Activated CD8-positive, alpha-beta T cell treated with anti-CD3 and anti-CD28 coated beads for 36 hours (primary cell): ENCODE measurements around the gene TMEM247. TPM values are rescaled to one million over a fixed set of nuclear protein-coding genes. Genes with fewer than 3 reads are reported as not detected.
"Not testable (repeated sequence)": the region's sequence is repeated elsewhere in the genome, so short reads cannot be mapped to it uniquely, and the experiment has no call there.

Experiments
- ATAC-seq: fragments of 200-7000 bp; cut with Tn5 transposase; one replicate; pipeline ENCODE4 v1.10.0; 2021; ENCODE audit warnings: mild to moderate bottlenecking, moderate library complexity
- CTCF ChIA-PET: fragments of 350-600 bp; sonication (Branson Sonifier 250); formaldehyde crosslinking; loops from one replicate; lab custom pipeline; 2021; ENCODE audit warnings: antibody characterized with exemption; lab: Charles Lee
- POLR2A ChIA-PET: fragments of 350-600 bp; sonication (Branson Sonifier 250); formaldehyde crosslinking; loops from one replicate; lab custom pipeline; 2021; ENCODE audit warnings: antibody characterized with exemption; lab: Charles Lee
- DNase-seq: peaks from one replicate; pipeline ENCODE4 v3.0.0-alpha.2; 2020
- H3K27ac Mint-ChIP-seq: one replicate; pipeline ENCODE4 v1.8.0; 2021; ENCODE audit warnings: mild to moderate bottlenecking, mixed read lengths
- H3K27me3 Mint-ChIP-seq: one replicate; pipeline ENCODE4 v1.8.0; 2021; ENCODE audit warnings: mixed read lengths
- H3K36me3 Mint-ChIP-seq: one replicate; pipeline ENCODE4 v1.8.0; 2021; ENCODE audit warnings: low read depth, mixed read lengths
- H3K4me1 Mint-ChIP-seq: one replicate; pipeline ENCODE4 v1.8.0; 2021; ENCODE audit warnings: low read depth, mixed read lengths
- H3K4me3 Mint-ChIP-seq: one replicate; pipeline ENCODE4 v1.8.0; 2021; ENCODE audit warnings: mild to moderate bottlenecking, moderate library complexity, mixed read lengths
- H3K9me3 Mint-ChIP-seq: one replicate; pipeline ENCODE4 v1.8.0; 2021; ENCODE audit warnings: mixed read lengths
- CTCF ChIP-seq: fragments of 200-600 bp; IDR thresholded peaks from one replicate; pipeline ENCODE4 v1.8.0; 2022; ENCODE audit warnings: antibody characterized with exemption, mild to moderate bottlenecking
- intact Hi-C: fragments of 100-400 bp; cut with micrococcal nuclease; formaldehyde crosslinking; loops from one replicate; pipeline ENCODE4 v1.10.0; 2022
- total RNA-seq, 2 experiments: library from RNA; stranded (reverse); gene quantifications; one replicate each; pipeline ENCODE4 v1.2.3, GENCODE V29; 2021

The TMEM247 gene
- total RNA-seq, 2 experiments from 2014 or later, result not detected

DNA sequence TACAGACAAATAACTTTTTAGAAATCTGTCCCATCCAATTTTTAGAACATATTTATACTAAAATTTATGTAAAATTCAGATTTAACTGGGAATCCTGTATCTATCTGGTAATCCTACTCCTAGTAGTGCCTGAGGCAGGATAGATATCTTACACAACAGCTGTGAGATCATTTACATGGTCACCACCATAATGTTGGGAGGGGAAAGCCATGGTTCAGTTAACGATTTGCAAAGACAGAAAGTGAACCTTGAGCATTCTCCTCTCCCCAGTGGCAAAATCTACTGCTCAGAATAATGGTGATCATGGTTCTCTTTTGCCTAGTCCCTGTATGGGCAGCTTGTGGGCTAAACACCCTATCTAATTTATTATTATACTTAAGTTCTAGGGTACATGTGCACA, 7.7 kb upstream of the TMEM247 start:
- Mint-ChIP-seq H3K27me3 (no peaks in the 10 kb centered on the region), H3K36me3 (peaks cover 2% of the 10 kb centered on the region), H3K4me3 (no peak overlapping the region), H3K9me3 (peaks cover 4% of the 10 kb centered on the region), H3K4me1 (peaks cover 3% of the 10 kb centered on the region), H3K27ac (no peak overlapping the region)
- DNase-seq, result no peak
- no peak for ATAC-seq
- TF ChIP-seq CTCF, result no peak
- intact Hi-C loops, result no loop called here
- POLR2A ChIA-PET, result no interaction called here
- CTCF ChIA-PET, result no interaction called here

DNA sequence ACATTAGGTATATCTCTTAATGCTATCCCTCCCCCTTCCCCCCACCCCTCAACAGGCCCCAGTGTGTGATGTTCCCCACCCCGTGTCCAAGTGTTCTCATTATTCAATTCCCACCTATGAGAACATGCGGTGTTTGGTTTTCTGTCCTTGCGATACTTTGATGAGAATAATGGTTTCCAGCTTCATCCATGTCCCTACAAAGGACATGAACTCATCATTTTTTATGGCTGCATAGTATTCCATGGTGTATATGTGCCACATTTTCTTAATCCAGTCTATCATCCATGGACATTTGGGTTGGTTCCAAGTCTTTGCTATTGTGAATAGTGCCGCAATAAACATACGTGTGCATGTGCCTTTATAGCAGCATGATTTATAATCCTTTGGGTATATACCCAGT, 7.2 kb upstream of the TMEM247 start:
- H3K36me3 Mint-ChIP-seq, H3K9me3 Mint-ChIP-seq, ATAC-seq, H3K27me3 Mint-ChIP-seq, H3K27ac Mint-ChIP-seq, POLR2A ChIA-PET, CTCF ChIA-PET, H3K4me1 Mint-ChIP-seq, intact Hi-C loops, DNase-seq, H3K4me3 Mint-ChIP-seq: not testable (repeated sequence)

- ATAC-seq, H3K27ac Mint-ChIP-seq, H3K9me3 Mint-ChIP-seq, CTCF ChIA-PET, POLR2A ChIA-PET, H3K4me1 Mint-ChIP-seq, intact Hi-C loops, H3K36me3 Mint-ChIP-seq, H3K27me3 Mint-ChIP-seq, H3K4me3 Mint-ChIP-seq: not testable (repeated sequence)
- DNase-seq, result peak; percentile 35
Measured at GRCh38 chr2:46477462-46477861, 1.9 kb upstream of the TMEM247 start.

- Mint-ChIP-seq H3K27me3 (no peaks in the 10 kb centered on the region), H3K9me3 (peaks cover 4% of the 10 kb centered on the region), H3K36me3 (peaks cover 2% of the 10 kb centered on the region), H3K27ac (no peak overlapping the region), H3K4me3 (no peak overlapping the region), H3K4me1 (peaks cover 9% of the 10 kb centered on the region)
- ChIA-PET CTCF (no interaction called here), POLR2A (no interaction called here)
- ATAC-seq, result no peak
- DNase-seq, result no peak
- TF ChIP-seq CTCF, result no peak
- intact Hi-C loops, result no loop called here
Measured at GRCh38 chr2:46477925-46478324, 1.4 kb upstream of the TMEM247 start.

- DNase-seq (no peak), ATAC-seq (no peak)
- TF ChIP-seq CTCF, result no peak
- H3K36me3 Mint-ChIP-seq, result no peaks in the 10 kb centered on the region
- no peak overlapping the region for H3K27ac Mint-ChIP-seq
- H3K4me3 Mint-ChIP-seq, result no peak overlapping the region
- peaks cover 9% of the 10 kb centered on the region for H3K4me1 Mint-ChIP-seq
- POLR2A ChIA-PET, result no interaction called here
- no peaks in the 10 kb centered on the region for H3K27me3 Mint-ChIP-seq
- peaks cover 4% of the 10 kb centered on the region for H3K9me3 Mint-ChIP-seq
- intact Hi-C loops, result no loop called here
- CTCF ChIA-PET, result no interaction called here
Measured at GRCh38 chr2:46480562-46480961, 1.2 kb downstream of the TMEM247 start.

DNA sequence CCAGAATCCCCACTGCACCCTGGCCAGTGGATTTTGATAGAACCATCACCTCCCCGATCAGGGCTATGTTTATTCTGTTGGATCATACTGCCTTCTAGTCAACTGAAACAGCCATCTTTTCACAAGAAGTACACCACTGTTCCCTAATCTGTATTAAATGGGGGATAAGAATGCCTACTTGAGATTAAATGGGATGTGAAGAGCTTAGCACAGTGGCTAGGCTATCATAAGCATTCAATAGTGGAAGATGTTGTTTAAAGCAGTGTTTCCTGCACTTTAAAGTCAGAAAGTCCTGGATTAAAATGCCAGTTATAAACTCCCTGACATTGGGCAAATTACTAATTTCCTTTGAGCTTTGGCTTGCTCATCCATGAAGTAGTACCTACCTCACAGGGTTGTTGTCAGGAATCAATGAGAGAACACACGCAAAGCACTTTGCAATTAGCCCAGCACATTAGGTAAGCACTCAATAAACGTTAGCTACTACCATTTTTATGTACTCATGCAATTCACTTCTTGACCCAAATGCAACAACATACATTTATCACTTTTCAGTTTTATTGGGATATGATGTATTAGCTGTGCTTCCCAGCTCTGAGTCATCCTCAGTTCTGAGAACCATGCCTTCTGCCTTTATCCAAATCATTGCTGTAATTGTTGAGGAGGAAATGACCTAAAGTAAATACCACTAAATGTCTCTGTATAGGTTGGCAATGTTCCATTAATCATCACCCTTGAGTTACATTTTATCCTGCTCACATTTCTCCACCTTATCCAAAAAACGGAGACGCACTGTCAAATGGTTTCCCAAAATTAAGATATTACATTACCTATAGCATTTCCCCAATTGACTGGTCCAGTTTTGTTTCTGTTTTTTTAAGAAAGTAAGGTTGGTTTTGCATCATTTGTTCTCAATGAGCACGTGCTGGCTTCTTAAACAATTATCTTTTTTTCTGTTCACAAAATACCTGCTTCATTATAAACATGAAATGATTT, 2.1 kb downstream of the TMEM247 start:
- DNase-seq (no peak), ATAC-seq (peak; percentile 51)
- CTCF ChIA-PET, result interaction anchor here (1.9 kb wide), 1 partner anchor 74 kb away, joined by 9 read pairs; no protein-coding TSS in a partner anchor

More for the DNA sequence above, 2.1 kb downstream of the TMEM247 start:
- Mint-ChIP-seq H3K27me3 (no peaks in the 10 kb centered on the region), H3K27ac (no peak overlapping the region), H3K4me1 (peaks cover 9% of the 10 kb centered on the region), H3K9me3 (peaks cover 1% of the 10 kb centered on the region), H3K36me3 (no peaks in the 10 kb centered on the region), H3K4me3 (no peak overlapping the region)
- no peak for TF ChIP-seq CTCF
- intact Hi-C loops, result no loop called here
- POLR2A ChIA-PET, result interaction anchor here (0.6 kb wide), 1 partner anchor 201 kb away, joined by 3 read pairs; no protein-coding TSS in a partner anchor
